Thoracic aorta (tissue), 2 donors: ENCODE data around the gene JMJD7. TPM values are rescaled to one million over a fixed set of nuclear protein-coding genes. Genes with fewer than 3 reads are reported as not detected.

Source experiments
- ATAC-seq: fragments of 150-250 bp; one replicate; pipeline ENCODE4 v1.8.0; 2017; ENCODE audit warnings: low read depth; ENCODE audit not compliant: insufficient number of reproducible peaks, low FRiP score
- DNase-seq: peaks from one replicate; pipeline ENCODE4 v3.0.0-alpha.2; 2020; ENCODE audit warnings: low spot score
- H3K27ac ChIP-seq, 2 donors: fragments of 200-600 bp; sonication (generic); 1 replicate in 1 of 2; 2 replicates in 1 of 2; pipeline ENCODE4 v1.5.1; 2016; ENCODE audit warnings: mild to moderate bottlenecking in 2 of 2, moderate library complexity in 2 of 2
- H3K27me3 ChIP-seq: fragments of 200-600 bp; sonication (generic); replicated peaks from 2 replicates; pipeline ENCODE4 v1.6.0; 2016; ENCODE audit warnings: mild to moderate bottlenecking; ENCODE audit not compliant: insufficient read depth
- H3K36me3 ChIP-seq: fragments of 200-600 bp; sonication (generic); one replicate; pipeline ENCODE4 v1.5.1; 2016
- H3K4me1 ChIP-seq, 2 donors: fragments of 200-600 bp; sonication (generic); 1 replicate in 1 of 2; 2 replicates in 1 of 2; pipeline versions ENCODE4 v1.5.1 to v1.6.0; 2016; ENCODE audit warnings: low read depth in 2 of 2, mild to moderate bottlenecking in 1 of 2; ENCODE audit not compliant: control insufficient read depth in 1 of 2
- H3K4me3 ChIP-seq: fragments of 200-600 bp; sonication (generic); 2 replicates; pipeline ENCODE4 v1.5.1; 2016; ENCODE audit warnings: mild to moderate bottlenecking
- H3K9me3 ChIP-seq: fragments of 200-600 bp; sonication (generic); 2 replicates; pipeline ENCODE4 v1.5.1; 2016
- total RNA-seq, 2 donors: library from RNA; depleted of rRNA; stranded (reverse); fragments of >200 nt; gene quantifications; one replicate each; pipeline versions ENCODE4 v1.1.0 to v1.2.3, GENCODE V29; 2016
- TF ChIP-seq, protein P1 (sequence below): fragments of 200-600 bp; sonication (generic); IDR thresholded peaks from one replicate; pipeline ENCODE4 v1.5.1; 2019; ENCODE audit warnings: antibody characterized with exemption

The JMJD7 gene
- total RNA-seq, 2 donors from 2014 or later: 1.1 to 11.3 TPM

- DNase-seq (no peak), ATAC-seq (peak; percentile 29)
- no peaks in the 10 kb centered on the region for H3K9me3 ChIP-seq
- no peaks in the 10 kb centered on the region for H3K27me3 ChIP-seq
- TF ChIP-seq, protein P1, sequence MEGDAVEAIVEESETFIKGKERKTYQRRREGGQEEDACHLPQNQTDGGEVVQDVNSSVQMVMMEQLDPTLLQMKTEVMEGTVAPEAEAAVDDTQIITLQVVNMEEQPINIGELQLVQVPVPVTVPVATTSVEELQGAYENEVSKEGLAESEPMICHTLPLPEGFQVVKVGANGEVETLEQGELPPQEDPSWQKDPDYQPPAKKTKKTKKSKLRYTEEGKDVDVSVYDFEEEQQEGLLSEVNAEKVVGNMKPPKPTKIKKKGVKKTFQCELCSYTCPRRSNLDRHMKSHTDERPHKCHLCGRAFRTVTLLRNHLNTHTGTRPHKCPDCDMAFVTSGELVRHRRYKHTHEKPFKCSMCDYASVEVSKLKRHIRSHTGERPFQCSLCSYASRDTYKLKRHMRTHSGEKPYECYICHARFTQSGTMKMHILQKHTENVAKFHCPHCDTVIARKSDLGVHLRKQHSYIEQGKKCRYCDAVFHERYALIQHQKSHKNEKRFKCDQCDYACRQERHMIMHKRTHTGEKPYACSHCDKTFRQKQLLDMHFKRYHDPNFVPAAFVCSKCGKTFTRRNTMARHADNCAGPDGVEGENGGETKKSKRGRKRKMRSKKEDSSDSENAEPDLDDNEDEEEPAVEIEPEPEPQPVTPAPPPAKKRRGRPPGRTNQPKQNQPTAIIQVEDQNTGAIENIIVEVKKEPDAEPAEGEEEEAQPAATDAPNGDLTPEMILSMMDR: no peak
- no peaks in the 10 kb centered on the region for H3K36me3 ChIP-seq
- peak overlapping the region; percentile 40 for H3K4me3 ChIP-seq
- peaks cover 16 to 30% of the 10 kb centered on the region in 2 donors for H3K4me1 ChIP-seq
- H3K27ac ChIP-seq: peak overlapping the region; percentile 21 to 42
Measured at GRCh38 chr15:41795996-41796856, 31.7 kb upstream of the JMJD7 start.

- no peak for ATAC-seq
- peaks cover 15 to 20% of the 10 kb centered on the region in 2 donors for H3K4me1 ChIP-seq
- H3K36me3 ChIP-seq: no peaks in the 10 kb centered on the region
Measured at GRCh38 chr15:41797201-41797944, 30.5 kb upstream of the JMJD7 start.

DNA sequence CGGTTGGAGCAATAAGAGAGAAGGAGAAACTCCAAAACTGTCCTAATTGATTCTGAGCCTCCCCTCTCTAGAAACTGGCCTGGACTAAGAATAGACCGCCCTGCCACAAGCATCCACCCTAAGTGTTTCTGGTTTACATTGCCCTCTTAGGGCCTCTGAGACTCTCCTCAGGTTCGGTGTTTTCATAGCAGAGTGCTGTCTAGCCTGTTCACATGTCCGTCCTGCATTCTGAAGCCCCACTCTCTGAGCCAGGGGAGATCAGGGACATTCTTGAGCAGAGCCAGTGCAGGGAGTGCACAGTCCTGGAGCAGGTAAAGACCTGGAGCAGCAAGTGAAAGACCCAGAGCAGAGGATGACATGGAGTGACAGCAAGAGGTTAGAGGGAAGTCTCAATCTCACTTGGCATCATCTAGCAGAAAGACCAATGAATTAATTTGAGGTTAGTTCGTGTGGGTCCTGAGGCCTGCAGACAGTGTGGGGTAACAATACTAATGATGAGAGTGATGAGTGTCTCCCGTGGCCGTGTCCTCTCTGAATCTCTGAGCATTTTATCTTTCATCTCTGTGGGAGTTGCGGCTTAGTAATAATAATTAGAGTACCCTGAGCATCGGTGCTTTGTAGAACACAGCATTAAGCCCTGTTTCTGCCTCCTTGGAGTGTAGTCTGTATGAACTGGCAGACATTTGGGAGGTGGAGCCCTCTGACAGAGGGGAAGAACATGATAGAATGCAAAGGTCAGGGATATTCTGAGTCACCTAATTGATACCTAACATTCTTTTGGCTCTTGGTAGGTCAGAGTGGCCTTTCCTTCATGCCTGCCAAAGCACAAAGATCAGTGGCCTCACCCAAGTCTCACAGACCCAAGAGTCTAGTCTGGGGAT, 29.0 kb upstream of the JMJD7 start:
- TF ChIP-seq, protein P1: no peak
- H3K27ac ChIP-seq: no peak overlapping the region

More at GRCh38 chr15:41797201-41797944, 30.5 kb upstream of the JMJD7 start:
- Histone ChIP-seq H3K4me3 (no peak overlapping the region), H3K9me3 (no peaks in the 10 kb centered on the region), H3K27ac (peak overlapping the region in 1 of 2 donors; percentile 42), H3K27me3 (no peaks in the 10 kb centered on the region)
- DNase-seq: no peak
- TF ChIP-seq, protein P1: no peak

DNA sequence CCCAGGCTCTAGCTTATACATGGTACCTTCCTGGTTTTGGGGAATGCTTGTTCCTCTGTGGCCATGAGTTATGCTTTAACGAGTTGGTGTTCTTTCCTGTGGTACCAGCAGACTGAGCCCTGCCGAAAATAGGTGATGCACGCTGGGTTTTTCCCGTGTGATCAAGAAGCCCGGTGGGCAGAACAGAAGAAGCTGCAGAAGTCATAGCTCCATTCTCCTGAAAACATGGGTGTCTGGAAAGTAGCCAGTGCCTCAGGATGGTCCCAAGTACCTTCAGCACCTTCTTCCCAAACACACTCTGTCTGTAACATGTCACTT, 28.4 kb upstream of the JMJD7 start:
- ATAC-seq: no peak
- peaks cover 15 to 28% of the 10 kb centered on the region in 2 donors for H3K4me1 ChIP-seq

More for the DNA sequence above, 29.0 kb upstream of the JMJD7 start:
- H3K9me3 ChIP-seq: no peaks in the 10 kb centered on the region
- H3K27me3 ChIP-seq: no peaks in the 10 kb centered on the region
- DNase-seq (no peak), ATAC-seq (no peak)
- H3K4me3 ChIP-seq: no peak overlapping the region
- H3K4me1 ChIP-seq: peaks cover 15 to 22% of the 10 kb centered on the region in 2 donors
- no peaks in the 10 kb centered on the region for H3K36me3 ChIP-seq

More for the DNA sequence above, 28.4 kb upstream of the JMJD7 start:
- Histone ChIP-seq H3K27me3 (no peaks in the 10 kb centered on the region), H3K9me3 (no peaks in the 10 kb centered on the region), H3K36me3 (no peaks in the 10 kb centered on the region), H3K27ac (no peak overlapping the region), H3K4me3 (no peak overlapping the region)
- TF ChIP-seq, protein P1: no peak
- DNase-seq: no peak
